HG02759 (cell line): ENCODE results near the gene HES3.
A peak's percentile ranks its signal among the peaks of the same experiment; 100 is the strongest.

Experiments used
- ATAC-seq: cut with Tn5 transposase; IDR thresholded peaks from one replicate; pipeline ENCODE4 v1.9.1; 2021; ENCODE audit warnings: mild to moderate bottlenecking, moderate library complexity; ENCODE audit not compliant: unreplicated experiment

Gene HES3

DNA sequence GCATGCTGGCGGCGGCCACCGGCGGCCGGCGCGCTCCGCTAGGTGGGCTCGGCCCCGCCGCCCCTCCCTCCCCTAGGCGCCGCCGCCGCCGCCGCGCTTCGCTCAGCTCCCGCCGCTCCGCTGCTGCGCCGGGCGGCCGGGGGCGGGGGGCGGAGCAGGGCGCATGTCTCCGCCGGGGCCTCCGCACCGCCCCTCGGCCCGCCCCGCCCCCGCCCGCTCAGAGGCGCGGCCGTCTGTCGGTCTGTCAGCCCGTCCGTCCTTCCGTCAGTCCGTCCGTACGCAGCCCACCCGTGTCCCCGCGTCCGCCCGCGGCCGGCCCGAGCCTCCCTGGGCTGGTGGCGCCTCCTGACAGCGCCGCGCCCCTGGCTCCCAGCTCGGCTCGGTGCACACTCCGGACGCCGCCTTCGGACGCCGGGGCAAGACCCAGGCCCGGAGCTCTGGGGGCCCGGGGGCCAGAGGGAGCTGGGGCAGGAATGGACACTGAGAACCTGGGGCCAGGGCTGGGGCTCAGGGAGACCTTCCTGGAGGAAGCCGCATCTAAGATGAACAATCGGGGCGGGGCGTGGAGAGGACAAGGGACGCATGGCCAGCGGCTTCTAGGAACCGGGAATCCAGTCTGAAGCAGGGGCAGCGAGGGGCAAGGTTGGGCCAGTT is 17.1 kb downstream of the HES3 start, which contains the start of gene GPR153:
TSS of gene GPR153 (minus strand) at position 138 of the 654 bp plus-strand sequence. CDS start 6,193 bp downstream, outside the sequence.
- ATAC-seq = peak; percentile 56

DNA sequence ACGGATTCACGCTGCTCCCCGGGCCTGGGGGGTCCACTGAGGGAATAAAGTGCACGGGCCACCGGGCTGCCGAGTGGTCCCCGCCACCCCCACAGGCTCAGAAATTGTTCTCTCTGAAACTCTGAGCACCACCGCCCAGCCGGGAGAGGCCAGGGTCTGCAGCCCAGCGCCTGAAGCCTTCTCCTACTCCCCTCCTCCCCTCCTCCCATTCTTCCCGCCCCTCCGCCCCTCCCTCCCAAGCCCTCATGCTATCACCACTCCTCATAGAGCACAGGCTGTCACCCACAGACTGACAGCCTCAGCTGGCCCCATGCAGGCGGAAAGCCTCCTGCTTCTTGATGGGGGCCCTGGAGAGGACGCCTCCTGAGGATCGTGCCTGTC is 17.6 kb downstream of the HES3 start:
- no peak for ATAC-seq

DNA sequence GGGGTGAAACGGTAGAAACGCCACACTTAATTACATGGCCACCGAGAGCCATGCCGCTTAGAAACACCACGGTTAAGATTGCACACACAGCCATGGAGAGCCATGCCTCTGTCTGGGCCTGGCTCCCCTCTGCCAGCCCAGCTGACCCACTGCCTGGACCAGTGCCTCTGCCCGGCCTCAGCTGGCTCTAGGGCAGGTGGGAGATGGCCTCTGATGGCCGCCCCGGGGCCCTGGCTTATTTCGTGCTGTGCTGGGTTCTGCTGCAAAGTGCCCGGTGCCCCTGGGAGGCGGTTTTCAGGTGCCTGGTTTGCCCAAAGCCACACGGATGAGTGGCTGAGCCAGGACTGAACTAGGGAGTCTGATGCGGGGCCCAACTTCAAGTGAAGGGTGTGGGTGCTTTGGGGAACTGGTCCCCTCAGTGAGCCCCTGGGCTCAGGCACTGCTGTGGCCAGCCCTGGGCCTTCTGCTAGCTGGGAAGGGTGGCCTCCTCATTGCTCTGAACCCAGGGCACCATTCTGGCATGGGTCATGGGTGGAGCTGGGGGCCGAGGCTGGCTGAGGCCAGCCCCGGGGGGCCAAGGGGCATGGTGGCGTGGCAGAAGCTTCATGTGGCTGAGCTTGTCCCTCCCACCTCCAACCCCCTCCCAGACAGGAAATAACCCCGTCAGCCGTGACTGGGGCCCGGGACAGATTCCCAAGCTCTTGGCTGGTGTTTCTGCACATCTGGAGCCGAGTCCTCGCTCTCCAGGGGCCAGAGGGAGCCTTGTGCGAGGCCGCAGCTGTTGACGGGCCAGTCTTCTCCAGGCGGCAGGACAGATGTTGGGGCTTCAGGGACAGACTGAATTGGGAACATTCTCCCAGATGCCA is 18.8 kb downstream of the HES3 start:
- ATAC-seq = no peak

GRCh38 chr1:6263716-6264115 is 19.7 kb downstream of the HES3 start:
- no peak for ATAC-seq

DNA sequence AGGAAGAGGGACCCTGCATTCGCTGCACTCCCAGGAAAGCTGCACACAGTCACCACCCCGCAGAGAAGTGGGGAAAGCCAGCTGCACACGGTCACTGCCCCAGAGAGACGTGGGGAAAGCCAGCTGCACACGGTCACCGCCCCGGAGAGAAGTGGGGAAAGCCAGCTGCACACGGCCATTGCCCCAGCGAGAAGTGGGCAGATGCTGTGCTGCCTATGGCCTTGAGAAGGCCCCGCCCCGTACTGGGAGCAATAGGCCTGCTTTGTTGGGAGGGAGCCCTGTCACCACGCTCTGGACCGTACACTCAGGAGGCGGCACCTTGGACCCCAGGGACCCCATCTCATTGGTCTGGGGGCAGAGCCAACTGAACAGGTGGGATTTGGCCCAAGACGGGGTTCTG is 21.2 kb downstream of the HES3 start:
- ATAC-seq = no peak

- no peak for ATAC-seq
Observed at GRCh38 chr1:6266641-6267040, 22.7 kb downstream of the HES3 start.

- ATAC-seq = no peak
Observed at GRCh38 chr1:6267686-6268322, 23.8 kb downstream of the HES3 start.

- ATAC-seq = no peak
Observed at GRCh38 chr1:6268415-6268814, 24.4 kb downstream of the HES3 start.

DNA sequence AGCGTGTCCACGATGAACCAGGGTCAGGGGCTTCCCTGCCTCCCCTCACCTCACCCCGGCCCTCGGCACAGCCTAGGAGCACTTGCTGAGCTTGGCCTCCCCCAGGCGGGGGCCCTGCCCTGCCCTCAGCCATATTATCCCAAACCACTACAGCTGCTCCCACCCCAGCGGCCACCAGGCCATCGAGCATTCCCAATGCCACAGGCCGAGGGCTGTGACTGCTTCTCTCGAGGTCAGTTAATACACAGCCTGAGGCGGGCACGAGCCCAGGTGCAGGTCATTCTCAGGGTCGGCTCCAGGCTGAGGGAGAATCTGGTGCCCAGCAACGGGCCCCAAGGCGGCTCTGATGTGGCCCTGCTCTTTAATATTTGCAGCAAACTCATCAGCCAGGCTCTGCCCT is 25.3 kb downstream of the HES3 start:
- ATAC-seq = no peak

GRCh38 chr1:6269720-6270400 is 25.9 kb downstream of the HES3 start:
- no peak for ATAC-seq

DNA sequence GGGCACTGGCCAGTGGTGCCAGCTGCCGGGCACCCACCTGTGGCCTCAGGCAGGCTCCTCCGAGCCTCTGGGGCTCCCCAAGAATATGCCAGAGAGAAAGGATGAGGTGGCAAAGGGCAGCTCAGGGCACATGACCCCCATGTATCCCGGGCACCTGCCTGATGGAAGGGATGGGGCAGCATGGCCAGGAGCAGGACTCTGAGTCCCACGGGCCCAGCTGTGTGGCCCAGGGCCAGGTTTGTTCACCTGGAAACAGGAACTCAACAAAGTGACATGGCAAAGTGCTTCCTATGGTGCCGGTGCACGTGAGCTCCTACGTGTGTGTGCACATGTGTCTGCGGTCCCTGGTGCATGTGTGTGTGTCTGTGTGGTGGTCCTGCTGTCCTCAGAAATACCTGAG is 26.4 kb downstream of the HES3 start:
- ATAC-seq = no peak

DNA sequence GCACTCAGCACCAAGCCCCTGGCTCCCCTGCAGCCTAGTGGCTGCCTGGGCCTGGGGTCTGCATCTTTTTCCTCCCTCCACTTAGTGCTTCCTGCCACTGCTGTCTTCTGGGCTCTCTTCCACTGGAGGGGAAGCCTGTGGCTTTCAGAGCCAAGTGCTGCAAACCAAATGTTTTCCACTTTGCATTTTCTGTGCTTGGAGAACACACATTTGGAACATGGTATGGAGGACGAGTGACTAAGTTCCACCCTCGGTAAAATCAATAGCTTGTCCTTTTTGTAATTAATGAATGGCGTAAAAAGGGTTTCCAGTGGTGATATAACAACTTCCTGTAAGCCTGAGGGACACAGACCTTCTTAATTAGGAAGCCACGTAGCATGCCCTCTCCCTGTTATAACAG is 27.0 kb downstream of the HES3 start:
- ATAC-seq = no peak

- ATAC-seq = no peak
Observed at GRCh38 chr1:6271554-6271953, 27.6 kb downstream of the HES3 start.

DNA sequence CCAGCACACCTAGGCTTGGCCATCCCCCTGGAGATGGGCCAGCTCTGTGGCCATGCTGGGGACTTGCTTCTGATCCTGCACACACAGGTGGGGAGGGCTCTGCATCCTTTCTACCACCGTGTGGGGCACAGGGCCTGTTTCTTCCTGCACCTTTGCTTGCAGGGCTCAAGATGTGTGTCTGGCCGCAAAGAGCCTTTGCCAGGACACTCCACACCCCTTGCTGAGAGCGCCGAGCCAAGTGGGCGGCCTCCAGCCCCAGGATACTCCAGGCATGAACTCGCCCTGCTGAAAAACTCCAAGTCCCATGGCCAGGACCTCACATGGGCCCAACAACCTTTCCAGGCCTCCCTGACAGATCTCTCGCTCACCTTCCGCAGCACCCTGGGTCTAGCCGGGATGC is 28.5 kb downstream of the HES3 start:
- ATAC-seq = no peak

DNA sequence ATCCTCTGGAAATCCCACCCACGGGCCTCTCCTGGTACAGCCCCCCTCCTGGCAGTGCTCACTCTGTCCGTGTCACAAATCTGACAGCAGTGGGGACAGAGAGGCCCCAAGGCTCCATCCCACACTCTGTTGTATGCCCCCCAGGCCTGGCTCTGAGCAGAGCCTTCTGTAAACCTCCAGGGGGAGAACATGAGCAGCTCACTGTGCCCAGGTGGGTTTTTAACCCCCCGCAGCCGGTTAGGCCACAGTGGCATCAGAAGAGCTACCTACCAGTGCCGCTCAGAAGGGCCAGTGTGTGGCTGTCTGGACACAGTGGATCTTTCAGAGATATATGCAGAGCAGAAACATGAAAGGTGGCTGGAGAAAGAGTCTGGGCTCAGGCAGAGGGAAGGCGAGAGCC is 28.9 kb downstream of the HES3 start:
- no peak for ATAC-seq

DNA sequence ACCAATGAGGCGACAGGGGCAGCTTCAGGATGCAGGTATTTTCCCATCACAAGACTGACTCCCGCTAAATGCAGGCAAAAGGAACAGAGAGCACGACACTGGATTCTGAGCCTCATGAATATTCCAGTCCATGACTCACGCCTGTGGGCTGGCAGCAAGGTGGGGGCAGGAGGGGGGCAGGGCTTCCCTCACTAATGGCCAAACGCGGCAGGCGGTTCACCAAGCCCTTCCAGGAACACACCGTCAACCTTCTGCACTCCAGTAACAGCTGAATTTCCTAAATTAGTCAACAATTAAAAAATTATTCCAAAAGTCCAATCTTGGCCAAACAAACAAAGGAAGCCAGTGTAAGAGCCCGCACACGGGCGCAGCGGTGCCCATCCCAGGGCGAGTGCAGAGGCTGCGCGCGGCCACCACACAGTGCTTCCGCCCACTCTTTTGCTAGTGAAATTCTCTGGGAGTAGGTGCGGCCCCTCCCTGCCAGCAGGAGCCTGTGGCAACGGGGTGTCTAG is 29.5 kb downstream of the HES3 start:
- no peak for ATAC-seq

GRCh38 chr1:6274102-6274501 is 30.1 kb downstream of the HES3 start:
- ATAC-seq = no peak

DNA sequence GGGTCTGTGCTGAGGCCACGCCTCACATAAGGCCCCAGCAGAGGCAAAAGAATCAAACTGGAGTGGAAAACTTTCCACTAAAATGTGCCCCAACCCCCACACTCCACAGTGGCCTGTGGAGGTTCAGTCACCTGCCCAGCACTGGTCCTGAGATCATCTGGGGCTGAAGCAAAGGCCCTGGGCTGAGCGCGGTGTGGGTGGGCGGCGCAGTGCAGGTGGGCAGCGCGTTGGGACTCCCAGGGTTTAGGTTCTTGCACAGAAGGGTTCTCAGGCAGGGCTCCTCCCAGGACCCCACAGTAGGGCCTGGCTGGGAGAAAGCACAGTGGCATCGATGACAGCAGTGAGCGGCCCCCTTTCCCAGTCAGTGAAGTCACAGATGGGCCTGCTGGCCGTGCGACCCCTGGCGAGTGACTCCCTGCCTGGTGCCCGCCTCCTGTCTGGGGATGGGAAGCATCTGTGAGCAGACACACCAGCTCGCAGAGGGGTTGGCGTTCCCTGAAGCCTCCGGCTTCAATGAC is 30.7 kb downstream of the HES3 start:
- no peak for ATAC-seq

DNA sequence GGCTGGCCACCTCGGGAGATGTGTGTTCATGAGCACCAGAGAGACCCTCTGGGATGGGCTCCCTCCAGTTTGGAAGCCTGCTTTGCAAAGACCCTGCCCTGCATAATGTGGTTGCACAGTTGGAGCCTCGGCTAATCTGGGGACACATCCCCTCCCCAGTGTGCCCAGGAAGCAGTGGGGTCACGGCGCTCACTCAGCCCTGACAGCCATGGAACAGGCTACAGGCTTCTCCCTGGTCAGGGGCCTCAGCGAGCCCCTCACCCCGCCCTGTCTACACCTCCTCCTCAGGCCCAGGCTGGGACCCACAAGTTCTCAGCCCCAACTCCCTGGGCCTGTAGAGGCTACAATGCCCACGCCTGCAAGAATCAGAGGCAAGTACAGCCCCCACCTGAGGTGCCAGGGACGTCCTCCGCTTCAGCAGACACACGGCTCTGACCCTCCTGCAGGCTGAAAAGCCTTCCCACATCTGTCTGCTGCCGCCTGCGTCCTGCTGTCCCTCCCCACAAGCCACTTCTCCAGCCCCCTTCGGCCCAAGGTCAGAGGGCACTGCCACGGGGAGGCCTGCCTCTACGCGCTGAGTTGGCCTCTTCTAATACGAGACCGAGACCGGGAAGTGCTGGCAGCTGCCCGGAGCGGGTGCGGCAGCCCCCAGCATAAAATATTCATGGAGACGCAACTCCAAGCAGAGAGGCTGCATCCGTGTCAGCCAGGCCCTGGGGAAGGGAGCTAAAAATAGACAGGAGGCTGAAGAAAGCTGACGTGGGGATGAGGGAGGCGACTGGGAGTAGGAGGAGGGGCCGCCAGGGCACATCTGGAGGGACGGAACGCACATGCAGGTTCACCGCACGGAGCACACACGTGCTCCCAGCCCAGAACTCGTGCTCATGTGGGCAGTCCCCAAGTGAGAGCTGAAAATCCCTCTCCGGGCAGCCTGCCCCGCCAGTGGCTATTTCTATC is 32.1 kb downstream of the HES3 start:
- no peak for ATAC-seq
